ENCODE results near the gene FAM131A.

DNA sequence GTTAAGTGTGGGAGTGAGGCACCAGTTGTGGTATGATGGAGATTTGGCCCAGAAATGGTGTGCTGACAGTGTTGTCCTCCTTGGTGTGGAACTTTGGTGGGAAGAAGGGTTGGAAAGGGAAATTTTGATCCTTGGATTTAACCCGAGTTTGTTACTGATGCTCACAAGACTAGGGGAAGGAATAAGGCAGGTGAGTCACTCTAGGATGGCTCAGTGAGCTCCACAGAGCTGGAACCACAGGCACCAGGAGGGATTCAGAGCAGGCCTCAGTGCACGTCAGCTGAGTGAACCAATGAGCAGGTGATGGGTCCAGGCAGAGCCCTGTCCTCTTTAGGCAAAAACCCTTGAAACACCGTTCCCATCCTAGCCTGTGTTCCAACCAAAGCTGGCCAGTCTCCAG is 53.9 kb downstream of the FAM131A start:
- TF ChIP-seq, protein P1, sequence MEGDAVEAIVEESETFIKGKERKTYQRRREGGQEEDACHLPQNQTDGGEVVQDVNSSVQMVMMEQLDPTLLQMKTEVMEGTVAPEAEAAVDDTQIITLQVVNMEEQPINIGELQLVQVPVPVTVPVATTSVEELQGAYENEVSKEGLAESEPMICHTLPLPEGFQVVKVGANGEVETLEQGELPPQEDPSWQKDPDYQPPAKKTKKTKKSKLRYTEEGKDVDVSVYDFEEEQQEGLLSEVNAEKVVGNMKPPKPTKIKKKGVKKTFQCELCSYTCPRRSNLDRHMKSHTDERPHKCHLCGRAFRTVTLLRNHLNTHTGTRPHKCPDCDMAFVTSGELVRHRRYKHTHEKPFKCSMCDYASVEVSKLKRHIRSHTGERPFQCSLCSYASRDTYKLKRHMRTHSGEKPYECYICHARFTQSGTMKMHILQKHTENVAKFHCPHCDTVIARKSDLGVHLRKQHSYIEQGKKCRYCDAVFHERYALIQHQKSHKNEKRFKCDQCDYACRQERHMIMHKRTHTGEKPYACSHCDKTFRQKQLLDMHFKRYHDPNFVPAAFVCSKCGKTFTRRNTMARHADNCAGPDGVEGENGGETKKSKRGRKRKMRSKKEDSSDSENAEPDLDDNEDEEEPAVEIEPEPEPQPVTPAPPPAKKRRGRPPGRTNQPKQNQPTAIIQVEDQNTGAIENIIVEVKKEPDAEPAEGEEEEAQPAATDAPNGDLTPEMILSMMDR (IDR thresholded peaks at IDR 0.05): no peak
- TF ChIP-seq POLR2AphosphoS5 (IDR thresholded peaks at IDR 0.05) (no peak), POLR2A (IDR thresholded peaks at IDR 0.05) (no peak)
